NOMO-1 treated with dmso at 0.1 percent for 144 hours (cell line): ENCODE results near the gene MARCHF10.
"Not testable (repeated sequence)": the region's sequence is repeated elsewhere in the genome, so short reads cannot be mapped to it uniquely, and the experiment has no call there.

Source experiments
- DNase-seq: peaks from one replicate; lab custom pipeline; 2025; ENCODE audit not compliant: unreplicated experiment; lab: John Stamatoyannopoulos, UW

MARCHF10 gene, protein sequence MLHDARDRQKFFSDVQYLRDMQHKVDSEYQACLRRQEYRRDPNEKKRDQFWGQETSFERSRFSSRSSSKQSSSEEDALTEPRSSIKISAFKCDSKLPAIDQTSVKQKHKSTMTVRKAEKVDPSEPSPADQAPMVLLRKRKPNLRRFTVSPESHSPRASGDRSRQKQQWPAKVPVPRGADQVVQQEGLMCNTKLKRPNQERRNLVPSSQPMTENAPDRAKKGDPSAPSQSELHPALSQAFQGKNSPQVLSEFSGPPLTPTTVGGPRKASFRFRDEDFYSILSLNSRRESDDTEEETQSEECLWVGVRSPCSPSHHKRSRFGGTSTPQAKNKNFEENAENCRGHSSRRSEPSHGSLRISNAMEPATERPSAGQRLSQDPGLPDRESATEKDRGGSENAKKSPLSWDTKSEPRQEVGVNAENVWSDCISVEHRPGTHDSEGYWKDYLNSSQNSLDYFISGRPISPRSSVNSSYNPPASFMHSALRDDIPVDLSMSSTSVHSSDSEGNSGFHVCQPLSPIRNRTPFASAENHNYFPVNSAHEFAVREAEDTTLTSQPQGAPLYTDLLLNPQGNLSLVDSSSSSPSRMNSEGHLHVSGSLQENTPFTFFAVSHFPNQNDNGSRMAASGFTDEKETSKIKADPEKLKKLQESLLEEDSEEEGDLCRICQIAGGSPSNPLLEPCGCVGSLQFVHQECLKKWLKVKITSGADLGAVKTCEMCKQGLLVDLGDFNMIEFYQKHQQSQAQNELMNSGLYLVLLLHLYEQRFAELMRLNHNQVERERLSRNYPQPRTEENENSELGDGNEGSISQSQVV

GRCh38 chr17:62807812-62808575 is at the start of gene MARCHF10:
Gene MARCHF10, minus strand, starts transcription at chr17:62808314. Its CDS starts 6,579 bp downstream, at chr17:62801735.
- DNase-seq, result no peak

DNA sequence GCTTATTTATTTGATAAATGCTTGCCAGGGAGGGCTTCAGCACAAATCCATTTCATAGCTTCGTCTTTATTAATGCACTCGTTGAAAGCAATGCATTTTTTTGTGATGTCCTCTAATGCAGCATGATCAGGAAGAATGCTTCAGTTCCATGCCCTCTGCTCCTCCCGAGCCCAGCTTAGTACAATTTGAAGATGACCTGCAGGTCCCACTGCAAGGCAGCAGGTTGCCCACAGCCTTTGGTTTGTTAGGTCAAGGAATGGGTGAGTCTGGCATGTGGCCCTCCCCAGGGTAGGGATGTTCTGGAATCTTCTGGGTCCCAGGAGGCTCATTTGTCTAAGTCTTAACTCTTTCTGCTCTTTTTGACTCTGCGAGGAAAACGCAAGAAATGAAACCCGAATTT is 49.4 kb upstream of the MARCHF10 start:
- no peak for DNase-seq

DNA sequence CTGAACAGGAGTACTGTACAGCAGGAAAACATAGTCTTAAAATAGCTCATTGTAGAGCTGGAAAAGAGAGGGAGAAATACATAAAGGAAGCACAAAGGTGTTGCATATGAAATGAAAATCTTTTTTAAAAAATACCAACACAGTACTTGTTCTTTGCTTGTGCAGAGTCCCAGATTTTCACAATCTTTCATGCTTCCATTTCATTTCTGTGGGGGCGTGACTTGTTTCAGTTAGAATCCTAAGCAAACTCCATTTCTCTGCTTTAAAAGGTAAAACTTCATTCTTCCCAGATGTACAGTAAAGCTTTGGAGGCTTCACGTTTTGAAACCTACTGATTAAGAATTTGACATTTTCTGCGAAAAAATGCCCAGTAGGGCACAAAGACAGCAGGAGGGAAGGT is 48.5 kb upstream of the MARCHF10 start:
- DNase-seq, result no peak

- no peak for DNase-seq
These were observed 47.0 kb upstream of the MARCHF10 start for GRCh38 chr17:62855156-62855555.

GRCh38 chr17:62854098-62854680 is 46.1 kb upstream of the MARCHF10 start:
- no peak for DNase-seq

- DNase-seq, result no peak
These were observed 44.1 kb upstream of the MARCHF10 start for GRCh38 chr17:62852195-62852594.

DNA sequence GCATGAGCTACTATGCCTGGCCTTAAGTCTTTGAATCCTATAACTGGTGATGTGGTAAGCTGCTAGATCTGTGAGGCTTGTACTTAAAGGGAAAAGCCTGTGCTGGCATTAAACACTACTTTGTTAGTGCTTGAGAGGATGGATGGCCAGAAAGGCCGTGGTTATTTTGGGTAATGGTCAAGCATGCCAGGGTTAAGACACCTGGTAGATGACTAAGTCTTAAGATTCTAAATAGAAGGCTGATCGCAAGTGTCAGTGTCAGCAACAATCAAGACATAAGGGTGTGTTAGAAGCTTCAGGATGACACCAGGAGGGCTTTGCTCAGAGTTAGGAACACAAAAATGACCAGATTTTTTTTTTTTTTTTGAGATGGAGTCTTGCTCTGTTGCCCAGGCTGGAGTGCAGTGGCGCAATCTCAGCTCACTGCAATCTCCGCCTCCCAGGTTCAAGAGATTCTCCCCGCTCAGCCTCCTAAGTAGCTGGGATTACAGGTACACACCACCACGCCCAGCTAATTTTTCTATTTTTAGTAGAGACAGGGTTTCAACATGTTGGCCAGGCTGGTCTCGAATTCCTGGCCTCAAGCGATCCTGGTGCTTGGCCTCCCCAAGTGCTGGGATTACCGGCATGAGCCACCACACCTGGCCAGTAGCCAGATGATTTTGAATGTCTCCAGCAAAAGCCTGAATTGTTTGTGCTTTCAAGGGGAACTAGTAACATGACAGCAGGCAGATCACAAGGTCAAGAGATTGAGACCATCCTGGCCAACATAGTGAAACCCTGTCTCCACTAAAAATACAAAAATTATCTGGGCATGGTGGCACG is 41.7 kb upstream of the MARCHF10 start:
- not testable (repeated sequence) for DNase-seq

DNA sequence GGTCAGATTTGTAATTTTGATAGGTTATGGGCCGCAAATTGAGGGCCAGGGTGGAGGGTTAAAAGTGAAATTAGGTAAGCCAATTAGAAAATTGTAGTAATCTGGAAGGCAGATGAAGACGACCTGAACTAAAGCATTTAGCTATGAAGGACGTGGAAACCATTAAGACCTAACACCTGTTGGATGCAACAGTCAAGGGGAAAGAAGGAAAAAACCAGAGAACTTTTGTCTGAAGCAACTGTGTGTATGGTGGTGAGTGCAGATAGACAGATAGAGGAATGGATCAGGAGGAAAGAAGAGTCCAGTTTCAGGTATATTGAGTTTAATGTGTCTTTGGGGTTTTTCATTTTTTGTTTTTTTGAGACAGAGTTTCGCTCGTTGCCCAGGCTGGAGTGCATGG is 40.2 kb upstream of the MARCHF10 start:
- DNase-seq, result no peak

DNA sequence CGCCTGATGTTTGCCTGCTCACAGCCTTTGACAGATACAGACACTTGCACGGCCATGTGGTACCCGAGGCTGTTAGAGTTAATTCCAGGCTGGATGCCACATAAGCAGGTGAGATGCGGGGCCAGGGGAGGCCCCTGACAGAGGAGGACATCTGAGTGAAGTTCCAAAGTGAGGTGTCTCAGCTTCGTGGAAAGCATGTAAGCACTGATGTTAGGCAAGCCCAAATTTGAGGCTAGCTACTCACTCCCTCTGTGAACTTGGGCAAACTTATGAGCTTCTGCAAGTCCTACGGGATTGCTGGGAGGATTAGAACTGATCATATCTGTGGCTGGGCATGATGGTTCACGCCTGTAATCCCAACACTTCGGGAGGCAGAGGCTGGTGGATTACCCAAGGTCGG is 39.3 kb upstream of the MARCHF10 start:
- no peak for DNase-seq

- DNase-seq, result no peak
These were observed 32.8 kb upstream of the MARCHF10 start for GRCh38 chr17:62840871-62841270.

GRCh38 chr17:62833816-62834215 is 25.7 kb upstream of the MARCHF10 start:
- DNase-seq, result not testable (repeated sequence)

- DNase-seq, result no peak
These were observed 24.3 kb upstream of the MARCHF10 start for GRCh38 chr17:62832405-62832804.

DNA sequence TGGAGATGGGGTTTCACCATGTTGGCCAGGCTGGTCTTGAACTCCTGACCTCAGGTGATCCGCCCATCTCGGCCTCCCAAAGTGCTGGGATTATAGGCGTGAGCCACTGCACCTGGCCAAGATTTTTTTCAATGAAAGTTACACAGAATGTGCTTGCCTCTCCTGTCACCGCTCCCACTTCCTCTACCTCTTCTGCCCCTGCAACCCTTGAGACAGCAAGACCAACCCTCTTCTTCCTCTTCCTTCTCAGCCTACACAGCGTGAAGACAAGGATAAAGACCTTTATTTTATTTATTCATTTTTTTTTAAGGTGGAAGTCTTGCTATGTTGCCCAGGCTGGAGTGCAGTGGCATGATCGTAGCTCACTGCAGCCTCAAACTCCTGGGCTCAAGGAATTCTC is 23.0 kb upstream of the MARCHF10 start:
- peak; percentile 62 for DNase-seq

DNA sequence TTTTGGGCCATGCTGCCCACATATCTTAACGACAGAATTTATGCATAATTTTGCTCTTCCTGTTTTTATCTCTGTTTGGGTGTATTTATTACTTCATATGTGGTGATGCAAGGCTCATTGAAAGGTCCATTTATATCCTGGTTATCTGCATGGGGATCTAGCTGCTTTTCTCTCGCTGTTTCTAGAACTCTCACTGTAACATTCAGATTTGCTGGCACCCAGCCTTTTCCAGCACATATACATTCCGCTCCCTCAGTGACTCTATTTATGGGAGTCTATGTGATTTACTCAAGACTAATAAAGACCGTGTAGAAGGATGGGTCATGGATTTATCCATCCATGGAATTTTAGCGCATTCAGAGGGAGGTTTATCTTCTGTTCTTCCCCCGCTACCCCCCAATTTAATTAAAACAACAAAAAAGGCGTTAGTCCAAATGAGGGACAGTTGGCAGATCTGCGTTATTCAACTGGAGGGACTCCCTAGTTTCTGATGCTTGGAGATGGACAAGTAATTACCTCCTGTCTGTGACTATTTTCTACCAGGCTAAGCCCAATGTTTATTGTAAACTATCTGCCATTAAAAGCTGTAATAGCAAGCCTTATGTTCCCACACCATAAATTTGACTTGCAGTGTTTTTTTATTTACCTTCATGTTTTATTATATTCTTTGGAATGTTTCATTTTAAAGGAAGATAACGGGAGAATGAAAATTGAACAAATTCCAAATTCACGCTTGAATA is 19.8 kb upstream of the MARCHF10 start:
- DNase-seq, result peak; percentile 77

- DNase-seq, result no peak
These were observed 18.8 kb upstream of the MARCHF10 start for GRCh38 chr17:62826956-62827355.

DNA sequence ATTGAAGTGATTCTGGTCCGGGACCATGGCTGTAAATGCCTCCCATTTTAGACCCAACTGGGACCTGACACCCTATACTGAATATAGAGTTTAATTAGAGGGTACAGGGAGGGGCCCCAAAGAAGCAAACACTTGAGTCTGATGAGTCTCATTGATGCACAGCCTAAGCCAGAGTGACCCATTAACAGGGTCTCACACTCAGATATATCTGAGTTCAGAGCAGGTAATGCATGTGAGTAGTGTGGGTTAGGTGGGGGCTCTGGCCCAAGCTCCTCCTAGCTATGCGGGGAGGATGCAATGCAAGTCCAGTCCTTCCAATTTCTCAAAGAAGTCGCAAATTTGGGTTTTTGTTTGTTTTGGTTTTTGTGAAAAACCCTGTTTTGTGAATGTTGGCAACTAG is 17.1 kb upstream of the MARCHF10 start:
- DNase-seq, result no peak

DNA sequence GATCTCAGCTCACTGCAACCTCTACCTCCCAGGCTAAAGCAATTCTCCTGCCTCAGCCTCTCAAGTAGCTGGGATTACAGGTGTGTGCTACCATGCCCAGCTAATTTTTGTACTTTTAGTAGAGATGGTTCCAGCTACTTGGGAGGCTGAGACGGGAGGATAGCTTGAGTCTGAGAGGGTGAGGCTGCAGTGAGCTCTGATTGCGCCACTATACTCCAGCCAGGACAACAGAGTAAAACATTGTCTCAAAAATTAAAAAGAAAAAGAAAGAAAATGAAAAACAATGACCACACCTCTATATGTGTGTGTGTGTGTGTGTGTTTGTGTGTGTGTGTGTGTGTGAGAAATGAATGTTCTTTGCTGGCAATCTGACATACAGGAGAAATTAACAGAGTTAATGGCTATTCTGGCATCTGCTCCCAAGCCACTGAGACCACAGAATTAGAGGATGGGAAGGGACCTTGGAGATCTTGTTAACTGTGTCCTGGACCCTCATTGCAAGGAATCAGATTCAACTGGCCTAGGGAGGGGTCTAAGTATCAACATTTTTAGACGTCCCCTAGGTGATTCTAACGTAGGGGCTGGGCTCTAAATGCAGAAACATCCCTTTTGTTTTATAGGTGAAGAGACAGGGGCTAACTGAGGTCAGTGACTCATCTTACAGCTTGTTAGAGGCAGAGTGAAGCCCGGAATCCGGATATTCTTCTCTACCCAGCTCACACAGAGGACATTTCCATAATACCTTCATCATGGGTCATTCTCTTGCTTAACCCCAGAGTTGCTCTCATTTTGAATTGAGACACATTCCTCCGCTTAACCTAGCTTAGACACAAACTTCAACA is 16.4 kb upstream of the MARCHF10 start:
- DNase-seq, result peak; percentile 55

DNA sequence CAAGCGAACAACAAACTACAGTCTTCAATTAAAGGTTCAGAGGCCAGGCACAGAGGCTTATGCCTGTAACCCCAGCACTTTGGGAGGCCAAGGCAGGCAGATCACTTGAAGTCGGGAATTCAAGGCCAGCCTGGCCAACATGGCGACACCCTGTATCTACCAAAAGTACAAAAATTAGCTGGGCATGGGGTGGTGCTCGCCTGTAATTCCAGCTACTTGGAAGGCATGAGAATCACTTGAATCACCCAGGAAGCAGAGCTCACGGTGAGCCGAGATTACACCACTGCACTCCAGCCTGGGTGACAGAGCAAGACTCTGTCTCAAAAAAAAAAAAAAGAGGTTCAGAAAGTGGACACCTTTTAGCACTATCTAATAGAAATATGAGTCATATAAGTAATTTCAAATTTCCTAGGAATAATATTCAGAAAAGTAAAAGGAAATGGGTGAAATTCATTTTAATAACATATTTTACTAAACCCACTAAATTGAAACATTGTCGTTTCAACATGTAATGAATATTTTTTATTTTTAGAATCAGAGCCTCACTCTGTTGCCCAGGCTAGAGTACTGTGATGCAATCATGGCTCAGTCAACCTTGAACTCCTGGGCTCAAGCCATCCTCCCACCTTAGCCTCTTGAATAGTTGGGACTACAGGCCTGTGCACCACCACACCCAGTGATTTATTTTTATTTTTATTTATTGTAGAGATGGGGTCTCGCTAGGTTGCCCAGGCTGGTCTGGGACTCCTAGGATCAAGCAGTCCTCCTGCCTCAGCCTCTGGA is 15.2 kb upstream of the MARCHF10 start:
- no peak for DNase-seq
